ENCODE results near the gene HERC2. TPM values are rescaled to one million over a fixed set of nuclear protein-coding genes. Genes with fewer than 3 reads are reported as not detected.

Gene HERC2
- total RNA-seq, 6 experiments from 2014 or later = 33.6 to 47.3 (median 37.0) TPM

- peaks cover 24% of the 10 kb centered on the region for H3K4me1 Mint-ChIP-seq (ENCODE audit: low read depth)
- no peak for DNase-seq
- no peaks in the 10 kb centered on the region for H3K9me3 Mint-ChIP-seq
- no peaks in the 10 kb centered on the region for H3K36me3 Mint-ChIP-seq (ENCODE audit: low read depth)
- TF ChIP-seq, protein P1, sequence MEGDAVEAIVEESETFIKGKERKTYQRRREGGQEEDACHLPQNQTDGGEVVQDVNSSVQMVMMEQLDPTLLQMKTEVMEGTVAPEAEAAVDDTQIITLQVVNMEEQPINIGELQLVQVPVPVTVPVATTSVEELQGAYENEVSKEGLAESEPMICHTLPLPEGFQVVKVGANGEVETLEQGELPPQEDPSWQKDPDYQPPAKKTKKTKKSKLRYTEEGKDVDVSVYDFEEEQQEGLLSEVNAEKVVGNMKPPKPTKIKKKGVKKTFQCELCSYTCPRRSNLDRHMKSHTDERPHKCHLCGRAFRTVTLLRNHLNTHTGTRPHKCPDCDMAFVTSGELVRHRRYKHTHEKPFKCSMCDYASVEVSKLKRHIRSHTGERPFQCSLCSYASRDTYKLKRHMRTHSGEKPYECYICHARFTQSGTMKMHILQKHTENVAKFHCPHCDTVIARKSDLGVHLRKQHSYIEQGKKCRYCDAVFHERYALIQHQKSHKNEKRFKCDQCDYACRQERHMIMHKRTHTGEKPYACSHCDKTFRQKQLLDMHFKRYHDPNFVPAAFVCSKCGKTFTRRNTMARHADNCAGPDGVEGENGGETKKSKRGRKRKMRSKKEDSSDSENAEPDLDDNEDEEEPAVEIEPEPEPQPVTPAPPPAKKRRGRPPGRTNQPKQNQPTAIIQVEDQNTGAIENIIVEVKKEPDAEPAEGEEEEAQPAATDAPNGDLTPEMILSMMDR (IDR thresholded peaks at IDR 0.05) = no peak; the same call in 1 of the 2 replicates
- no peak overlapping the region for H3K27ac Mint-ChIP-seq
- H3K4me3 Mint-ChIP-seq = peak overlapping the region; percentile 89
- H3K27me3 Mint-ChIP-seq (ENCODE audit: insufficient read depth) = peaks cover 31% of the 10 kb centered on the region
Measured at GRCh38 chr15:28096670-28097431, 225.1 kb downstream of the HERC2 start.

DNA sequence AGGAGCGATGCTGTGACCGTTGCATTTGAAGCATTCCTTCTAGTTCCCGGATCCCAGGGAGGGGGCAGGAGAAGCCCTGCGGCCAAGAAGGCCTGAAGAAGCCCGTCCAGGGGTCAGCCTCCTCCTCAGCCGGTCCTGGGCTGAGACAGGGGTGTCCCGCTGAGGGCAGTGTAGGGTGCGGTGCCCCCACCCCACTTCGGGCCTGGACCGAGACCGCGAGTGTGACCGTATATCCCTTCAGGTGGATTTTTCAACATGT, 225.6 kb downstream of the HERC2 start:
- H3K9me3 Mint-ChIP-seq = no peaks in the 10 kb centered on the region
- H3K27ac Mint-ChIP-seq = 0 out of 2 replicates have a peak overlapping the region, but pooled peaks have one; percentile 3
- DNase-seq = no peak
- peaks cover 31% of the 10 kb centered on the region for H3K27me3 Mint-ChIP-seq (ENCODE audit: insufficient read depth)
- TF ChIP-seq, protein P1 (IDR thresholded peaks at IDR 0.05) = no peak
- no peaks in the 10 kb centered on the region for H3K36me3 Mint-ChIP-seq (ENCODE audit: low read depth)
- peak overlapping the region; percentile 89 for H3K4me3 Mint-ChIP-seq
- peaks cover 24% of the 10 kb centered on the region for H3K4me1 Mint-ChIP-seq (ENCODE audit: low read depth)

GRCh38 chr15:28094732-28095521, 227.1 kb downstream of the HERC2 start:
- H3K27me3 Mint-ChIP-seq (ENCODE audit: insufficient read depth) = peaks cover 29% of the 10 kb centered on the region
- H3K4me1 Mint-ChIP-seq (ENCODE audit: low read depth) = peaks cover 24% of the 10 kb centered on the region
- H3K27ac Mint-ChIP-seq = no peak overlapping the region
- peak overlapping the region; percentile 89; the same call in 1 of the 2 replicates for H3K4me3 Mint-ChIP-seq
- TF ChIP-seq, protein P1 (IDR thresholded peaks at IDR 0.05) = no peak
- DNase-seq = no peak
- peaks cover 8% of the 10 kb centered on the region for H3K9me3 Mint-ChIP-seq
- H3K36me3 Mint-ChIP-seq (ENCODE audit: low read depth) = no peaks in the 10 kb centered on the region

DNA sequence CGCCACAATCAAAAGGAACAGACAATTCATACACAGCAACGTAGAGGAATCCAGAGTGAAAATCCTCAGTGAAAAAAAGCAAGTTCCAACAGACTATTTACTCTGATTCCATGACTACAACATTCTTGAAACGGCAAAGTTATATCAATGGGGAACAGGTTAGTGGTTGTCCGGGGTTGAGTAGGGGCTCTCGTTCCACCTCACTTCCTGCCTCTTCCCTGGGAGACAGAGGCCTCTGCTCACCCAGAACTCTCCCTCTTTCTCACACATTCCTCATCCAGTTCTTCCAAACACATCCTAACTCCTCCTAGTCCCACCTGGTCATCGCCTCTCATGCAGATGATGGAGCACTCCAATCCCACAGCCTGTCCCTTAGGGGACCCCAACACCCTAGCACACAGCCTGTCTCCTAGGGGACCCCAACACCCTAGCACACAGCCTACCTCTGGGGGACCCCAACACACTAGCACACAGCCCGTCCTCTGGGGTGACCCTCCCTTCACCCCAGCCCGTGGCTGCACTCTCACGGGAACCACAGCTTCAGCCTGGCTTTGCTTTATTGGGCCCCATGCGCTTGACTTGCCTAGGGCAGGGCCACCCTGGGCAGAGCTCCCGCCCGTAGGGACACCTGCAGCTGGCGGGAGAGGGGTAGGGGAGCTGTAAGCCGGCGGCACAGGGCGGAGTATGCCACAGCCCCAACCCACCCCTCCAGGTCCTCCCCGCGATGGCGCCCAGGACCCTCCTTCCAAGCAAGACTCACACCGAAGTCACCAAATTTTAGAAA, 228.0 kb downstream of the HERC2 start:
- H3K4me1 Mint-ChIP-seq (ENCODE audit: low read depth) = peaks cover 24% of the 10 kb centered on the region
- H3K4me3 Mint-ChIP-seq = no peak overlapping the region
- TF ChIP-seq, protein P1 (IDR thresholded peaks at IDR 0.05) = no peak
- peaks cover 24% of the 10 kb centered on the region for H3K27me3 Mint-ChIP-seq (ENCODE audit: insufficient read depth)
- no peak for DNase-seq
- H3K27ac Mint-ChIP-seq = no peak overlapping the region
- peaks cover 8% of the 10 kb centered on the region for H3K9me3 Mint-ChIP-seq
- no peaks in the 10 kb centered on the region for H3K36me3 Mint-ChIP-seq (ENCODE audit: low read depth)

GRCh38 chr15:28091313-28091712, 230.7 kb downstream of the HERC2 start:
- Mint-ChIP-seq H3K27me3 (ENCODE audit: insufficient read depth) (peaks cover 14% of the 10 kb centered on the region; the same call in 1 of the 2 replicates), H3K36me3 (ENCODE audit: low read depth) (no peaks in the 10 kb centered on the region), H3K9me3 (peaks cover 8% of the 10 kb centered on the region), H3K4me1 (ENCODE audit: low read depth) (peaks cover 8% of the 10 kb centered on the region), H3K27ac (no peak overlapping the region), H3K4me3 (no peak overlapping the region)
- TF ChIP-seq, protein P1 (IDR thresholded peaks at IDR 0.05) = no peak
- no peak for DNase-seq
